NCI-H748 (cell line): ENCODE results near the gene EVL.

Experiments used
- DNase-seq: peaks from one replicate; lab custom pipeline; 2025; ENCODE audit not compliant: unreplicated experiment; lab: John Stamatoyannopoulos, UW

Gene EVL

GRCh38 chr14:100124551-100125088 is 59.4 kb downstream of the EVL start:
- no peak for DNase-seq

DNA sequence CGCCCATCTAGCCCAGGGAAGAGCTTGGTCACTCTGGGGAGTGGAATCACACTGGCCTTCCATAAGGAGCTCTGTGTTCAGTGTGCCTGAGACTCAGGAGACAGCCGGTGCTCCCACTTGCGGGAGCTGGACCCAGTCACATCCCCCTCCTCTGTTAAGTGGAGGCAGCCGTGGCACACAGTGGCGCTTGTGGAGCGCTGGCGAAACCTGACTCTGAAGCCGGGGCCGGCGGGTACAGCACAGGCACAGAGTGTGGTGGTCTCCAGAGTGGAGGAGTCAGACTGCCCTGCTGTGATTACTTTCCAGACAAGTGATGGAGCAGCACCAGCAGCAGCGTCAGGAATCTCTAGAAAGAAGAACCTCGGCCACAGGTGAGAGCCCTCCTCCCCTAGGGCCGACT is 61.2 kb downstream of the EVL start:
- DNase-seq = no peak

- no peak for DNase-seq
Measured at GRCh38 chr14:100127853-100128455, 62.7 kb downstream of the EVL start.

DNA sequence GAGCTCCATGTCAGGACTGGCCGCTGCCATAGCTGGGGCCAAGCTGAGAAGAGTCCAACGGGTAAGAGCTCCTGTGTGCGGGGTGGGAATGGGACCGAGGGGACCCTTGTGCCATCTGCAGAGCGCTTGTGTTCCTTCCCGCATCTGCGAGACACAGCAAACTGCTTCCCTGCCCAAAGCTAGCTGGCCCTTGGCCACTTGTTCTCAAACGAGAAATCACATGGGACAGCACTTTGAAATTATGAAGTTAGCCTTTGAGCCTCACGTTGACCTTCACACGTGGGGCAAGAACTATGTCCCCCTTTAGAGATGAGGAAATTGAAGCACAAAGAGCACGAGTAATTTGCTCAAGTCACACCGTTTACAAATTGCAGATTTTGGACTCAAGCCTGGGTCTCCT is 63.5 kb downstream of the EVL start:
- no peak for DNase-seq

GRCh38 chr14:100129161-100129589 is 64.0 kb downstream of the EVL start:
- no peak for DNase-seq

DNA sequence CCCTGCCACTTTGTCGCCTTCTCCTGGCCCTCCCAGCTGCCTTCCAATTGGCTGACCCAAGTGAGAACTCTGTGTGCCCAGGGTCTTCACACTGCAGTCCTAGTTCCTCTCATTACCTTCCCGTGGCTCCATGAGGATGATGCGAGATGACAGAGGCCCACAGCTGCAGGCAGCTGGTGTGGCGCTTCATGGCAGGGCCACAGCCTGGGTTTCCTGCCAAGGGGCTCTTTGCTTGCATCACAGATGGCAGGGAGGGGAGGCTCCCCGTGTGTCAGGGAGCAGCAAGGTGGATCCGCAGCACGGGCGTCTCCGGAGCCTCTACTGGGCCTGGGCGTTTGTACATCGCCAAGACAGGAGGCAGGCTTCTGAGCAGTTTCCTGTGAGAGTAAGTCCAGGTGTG is 65.3 kb downstream of the EVL start:
- no peak for DNase-seq

DNA sequence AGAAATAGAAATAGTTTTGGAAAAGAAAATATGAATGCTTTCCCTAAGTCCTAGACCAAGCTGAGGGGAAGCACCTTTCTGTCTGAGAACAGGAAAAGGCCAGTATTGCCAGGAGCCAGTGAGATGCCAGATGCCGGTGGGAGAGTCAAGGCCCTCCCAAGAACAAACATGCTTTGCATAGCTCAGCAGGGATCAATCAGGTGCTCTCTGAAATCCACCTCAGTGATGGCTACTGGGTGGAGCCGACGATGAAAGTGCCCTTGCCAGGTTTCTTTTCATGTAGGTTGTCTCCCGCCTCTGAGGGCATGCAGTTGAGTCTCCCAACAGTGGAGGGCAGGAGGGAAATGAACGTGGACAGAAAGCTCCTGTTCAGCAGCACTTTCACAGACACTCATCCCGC is 66.0 kb downstream of the EVL start:
- DNase-seq = peak; percentile 25

GRCh38 chr14:100132161-100132902 is 67.1 kb downstream of the EVL start:
- no peak for DNase-seq

- no peak for DNase-seq
Measured at GRCh38 chr14:100132903-100133510, 67.8 kb downstream of the EVL start.

- DNase-seq = no peak
Measured at GRCh38 chr14:100134586-100134985, 69.4 kb downstream of the EVL start.

GRCh38 chr14:100135073-100135472 is 69.9 kb downstream of the EVL start:
- DNase-seq = no peak

GRCh38 chr14:100135784-100136183 is 70.6 kb downstream of the EVL start:
- no peak for DNase-seq

- no peak for DNase-seq
Measured at GRCh38 chr14:100137173-100137572, 72.0 kb downstream of the EVL start.

DNA sequence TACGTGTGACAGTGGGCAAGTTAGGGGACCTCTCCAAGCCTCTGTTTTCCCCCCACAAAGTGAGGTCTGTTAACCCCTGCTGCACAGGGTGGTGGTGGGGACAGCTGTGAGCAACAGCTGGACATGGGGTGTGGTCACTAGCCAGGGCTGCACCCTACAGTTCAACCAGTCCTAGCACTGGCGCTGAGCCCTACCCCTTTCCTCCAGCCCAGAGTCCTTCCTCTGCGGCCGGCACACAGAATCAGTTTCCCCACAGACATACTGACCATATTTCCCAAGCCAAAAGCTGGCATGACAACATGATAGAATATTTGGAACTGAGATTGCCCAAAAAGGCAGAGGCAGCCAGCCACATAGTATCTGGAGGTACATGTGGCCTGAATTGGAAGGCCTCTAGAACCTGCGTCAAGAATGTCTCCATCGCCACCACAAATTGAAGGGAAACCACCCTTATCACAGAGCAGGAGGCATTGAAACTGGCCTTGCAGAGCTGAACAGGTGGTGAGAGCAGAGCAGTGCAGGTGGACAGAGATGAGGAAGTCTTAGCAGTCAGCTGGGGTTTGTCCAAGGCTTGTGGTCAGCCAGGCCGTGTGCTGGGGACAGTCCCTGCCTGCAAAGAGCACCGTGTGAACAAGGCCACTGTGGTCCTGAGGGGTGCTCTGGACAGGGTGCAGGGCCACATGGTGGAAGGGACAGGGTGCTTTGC is 73.0 kb downstream of the EVL start:
- no peak for DNase-seq

- no peak for DNase-seq
Measured at GRCh38 chr14:100138955-100139354, 73.7 kb downstream of the EVL start.

DNA sequence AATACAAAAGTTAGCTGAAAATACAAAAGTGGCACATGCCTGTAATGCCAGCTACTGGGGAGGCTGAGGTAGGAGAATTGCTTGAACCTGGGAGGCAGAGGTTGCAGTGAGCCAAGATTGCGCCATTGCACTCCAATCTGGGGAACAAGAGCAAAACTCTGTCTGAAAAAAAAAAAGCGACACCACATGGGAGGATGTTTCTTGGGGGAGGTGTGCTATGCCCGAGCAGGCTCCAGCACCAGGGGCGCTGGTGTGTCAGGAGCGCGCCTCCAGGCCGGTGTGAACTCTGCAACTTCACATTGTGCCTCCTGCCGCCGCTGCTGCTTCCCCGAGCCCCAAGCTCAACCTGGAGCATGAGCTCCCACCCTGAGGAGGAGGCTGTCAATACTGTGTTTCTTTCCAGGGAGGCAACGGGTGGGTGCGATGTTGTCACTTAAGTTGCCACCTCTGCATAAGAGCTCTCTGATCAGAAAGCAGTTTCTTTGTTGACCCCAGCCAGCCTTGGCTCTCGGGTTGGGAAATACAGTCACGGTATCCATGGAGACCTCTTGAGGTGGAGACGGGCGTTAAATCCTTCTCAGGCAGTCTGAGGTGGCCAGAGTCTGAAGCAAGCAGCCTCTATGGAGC is 75.3 kb downstream of the EVL start:
- DNase-seq = no peak

- no peak for DNase-seq
Measured at GRCh38 chr14:100141098-100141497, 75.9 kb downstream of the EVL start.

GRCh38 chr14:100142073-100143040 is 77.1 kb downstream of the EVL start:
- DNase-seq = no peak

- DNase-seq = no peak
Measured at GRCh38 chr14:100143523-100143922, 78.3 kb downstream of the EVL start.

DNA sequence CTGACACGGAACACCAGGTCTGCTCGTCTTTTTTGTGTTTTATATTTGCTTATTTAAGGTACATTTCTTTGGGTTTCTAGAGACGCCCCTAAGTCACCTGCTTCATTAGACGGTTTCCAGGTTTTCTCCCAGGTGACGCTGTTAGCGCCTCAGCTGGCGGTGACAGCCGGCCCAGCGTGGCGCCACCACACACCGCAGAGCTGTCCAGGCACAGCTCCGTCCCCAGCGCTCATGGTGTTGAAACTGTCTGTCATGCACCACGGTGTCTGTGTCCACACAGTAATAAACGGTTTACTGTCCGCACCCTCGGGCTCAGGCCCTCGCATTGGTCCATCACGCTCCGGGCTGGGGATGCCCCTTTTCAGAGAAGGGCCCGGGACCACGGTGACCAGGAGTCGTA is 78.7 kb downstream of the EVL start:
- no peak for DNase-seq
